HuH-7 (cell line): ENCODE results near the gene SRC.
A peak's percentile ranks its signal among the peaks of the same experiment; 100 is the strongest.

Experiments
- DNase-seq: peaks from one replicate; pipeline ENCODE4 v3.0.0; 2011; ENCODE audit warnings: low spot score

SRC gene

DNA sequence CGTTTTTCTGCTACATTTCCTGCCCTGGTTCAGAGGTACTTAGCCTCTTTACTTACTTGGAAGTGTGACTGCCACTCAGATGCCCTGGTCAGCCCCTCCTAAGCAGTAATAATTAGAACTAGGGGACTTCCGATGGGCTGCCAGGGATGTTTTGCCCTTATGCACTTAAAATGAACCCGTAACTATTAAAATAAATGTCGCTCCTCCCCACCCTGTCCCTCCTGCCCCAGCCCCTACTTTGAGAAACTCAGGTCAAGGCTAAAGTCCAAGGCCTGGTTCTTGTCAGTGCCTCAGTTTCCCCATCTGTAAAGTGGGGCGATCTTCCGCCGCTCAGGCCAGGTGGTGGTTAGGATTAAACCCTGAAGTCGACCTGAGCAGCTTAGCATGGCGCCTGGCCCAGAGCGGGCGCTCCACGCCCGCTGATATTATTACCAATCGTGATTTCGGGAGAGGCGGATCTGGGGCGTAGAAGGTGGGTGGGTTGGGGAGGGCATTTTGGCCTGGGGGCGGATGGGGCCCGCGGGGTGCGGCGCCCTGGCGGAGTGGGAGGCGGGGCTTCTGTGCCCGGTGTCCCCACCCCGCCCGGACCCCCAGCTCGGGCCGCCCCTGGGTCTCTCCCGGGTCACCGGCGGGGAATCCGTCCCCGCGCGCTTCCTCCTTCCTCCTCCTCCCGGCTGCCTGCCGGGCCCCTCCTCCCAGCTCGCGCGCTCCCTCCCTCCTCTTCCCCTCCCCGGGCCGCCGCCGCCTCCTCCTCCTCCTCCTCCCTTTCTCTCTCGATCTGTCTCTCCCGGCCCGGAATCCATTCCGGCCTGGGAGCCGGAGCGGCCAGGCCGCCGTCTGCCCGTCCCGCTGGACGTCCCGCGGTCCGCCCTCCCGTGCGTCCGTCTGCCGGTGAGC lies at the start of gene SRC:
Gene SRC (plus strand): TSS at position 802 of the 897 bp plus-strand sequence. CDS start 38,014 bp downstream, outside the sequence.
- DNase-seq: peak; percentile 74

DNA sequence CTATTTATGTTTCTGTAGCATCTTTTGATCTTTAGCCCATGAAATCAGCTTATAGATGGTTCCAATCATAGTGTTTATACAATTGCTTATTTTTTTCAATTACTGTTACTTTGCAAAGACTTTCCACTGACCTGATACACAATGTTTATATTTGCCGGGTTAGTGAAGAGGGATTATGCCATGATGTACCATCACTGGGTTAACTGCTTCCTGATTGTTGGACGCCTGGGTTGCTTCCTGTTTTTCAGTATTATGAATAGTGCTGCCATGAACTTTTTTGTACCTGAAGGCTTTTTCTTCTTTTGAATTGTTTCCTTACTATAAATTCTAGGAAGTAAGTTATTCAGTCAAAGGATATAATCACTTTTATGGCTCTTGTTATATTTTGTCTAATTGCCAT lies 49.6 kb upstream of the SRC start:
- DNase-seq: no peak

- no peak for DNase-seq
These were observed 48.7 kb upstream of the SRC start for GRCh38 chr20:37297066-37297736.

DNA sequence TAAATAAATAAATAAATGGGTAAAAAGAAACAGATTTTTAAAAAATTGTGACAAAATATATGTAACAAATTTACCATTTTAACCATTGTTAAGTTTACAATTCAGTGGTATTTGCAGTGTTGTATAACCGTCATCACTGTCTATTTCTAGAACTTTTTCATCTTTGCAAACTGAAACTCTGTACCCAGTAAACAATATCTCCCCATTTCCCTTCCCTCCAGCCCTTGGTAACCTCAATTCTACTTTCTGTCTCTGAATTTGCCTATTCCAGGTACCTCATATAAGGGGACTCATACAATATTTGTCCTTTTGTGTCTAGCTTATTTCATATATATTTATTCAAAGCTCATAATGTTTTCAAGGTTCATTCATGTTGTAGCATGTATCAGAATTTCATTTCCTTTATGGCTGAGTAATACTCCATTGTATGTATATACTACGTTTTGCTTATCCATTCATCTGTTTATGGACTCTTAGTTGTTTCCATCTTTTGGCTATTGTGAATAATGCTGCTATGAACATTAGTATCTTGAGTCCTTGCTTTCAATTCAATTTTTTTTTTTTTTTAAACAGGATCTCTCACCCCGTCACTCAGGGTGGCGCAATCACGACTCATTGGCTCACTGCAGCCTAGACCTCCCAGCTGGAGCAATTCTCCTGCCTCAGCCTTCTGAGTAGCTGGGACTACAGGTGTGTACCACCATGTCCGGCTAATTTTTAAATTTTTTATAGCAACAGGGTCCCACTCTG lies 47.6 kb upstream of the SRC start:
- DNase-seq: no peak

GRCh38 chr20:37299718-37300528 lies 46.0 kb upstream of the SRC start:
- no peak for DNase-seq

GRCh38 chr20:37301120-37301519 lies 44.8 kb upstream of the SRC start:
- DNase-seq: no peak

DNA sequence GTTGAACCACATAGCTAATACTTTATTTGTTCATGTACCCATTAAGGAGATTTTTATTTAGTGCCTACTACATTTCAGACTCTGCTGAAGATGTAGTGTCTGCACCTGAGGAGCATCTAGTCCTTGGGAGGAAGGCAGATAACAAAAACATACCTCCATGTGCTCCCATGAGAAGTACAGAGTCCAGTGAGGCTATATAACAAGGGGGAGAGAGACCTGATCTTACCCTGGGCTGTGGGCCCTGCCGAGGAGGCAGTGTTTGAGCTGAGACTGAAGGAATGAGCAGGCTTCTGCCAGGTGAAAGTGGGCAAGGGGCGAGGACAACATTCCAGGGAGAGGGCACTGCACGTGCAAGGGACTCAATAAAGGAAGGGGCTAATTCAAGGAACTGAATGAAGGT lies 44.4 kb upstream of the SRC start:
- DNase-seq: no peak

DNA sequence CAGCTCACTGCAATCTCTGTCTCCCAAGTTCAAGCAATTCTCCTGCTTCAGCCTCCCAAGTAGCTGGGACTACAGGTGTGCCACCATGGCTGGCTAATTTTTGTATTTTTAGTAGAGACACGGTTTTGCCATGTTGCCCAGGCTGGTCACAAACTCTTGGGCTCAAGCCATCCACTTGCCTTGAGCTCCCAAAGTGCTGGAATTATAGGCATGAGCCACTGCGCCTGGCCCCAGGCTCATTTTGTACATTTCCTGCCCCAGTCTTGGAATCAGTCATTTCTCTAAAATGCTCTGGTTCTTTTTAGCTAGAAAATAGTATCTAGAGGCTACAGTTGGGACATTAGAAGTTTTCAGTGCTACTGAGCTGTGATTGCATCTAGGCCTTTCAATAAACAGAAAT lies 43.0 kb upstream of the SRC start:
- DNase-seq: no peak

DNA sequence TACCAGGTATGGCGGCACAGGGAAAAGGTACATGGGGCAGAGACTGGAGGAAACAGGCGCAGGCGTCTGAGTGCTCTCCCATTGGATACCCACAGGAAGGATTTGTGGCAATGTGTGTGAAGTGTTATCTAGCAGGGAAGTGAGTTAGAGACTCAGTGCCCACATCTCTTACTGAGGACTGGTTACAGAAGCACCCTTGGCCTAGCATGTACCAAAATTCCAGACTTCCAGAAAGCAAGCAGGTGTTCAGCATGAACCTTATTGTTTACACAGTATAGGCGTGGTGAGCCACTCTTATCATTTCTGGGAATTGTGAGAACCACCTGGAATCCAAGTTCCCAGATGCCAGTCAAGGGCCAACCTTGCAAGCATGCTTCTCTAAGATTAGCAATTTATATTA lies 42.3 kb upstream of the SRC start:
- DNase-seq: no peak

DNA sequence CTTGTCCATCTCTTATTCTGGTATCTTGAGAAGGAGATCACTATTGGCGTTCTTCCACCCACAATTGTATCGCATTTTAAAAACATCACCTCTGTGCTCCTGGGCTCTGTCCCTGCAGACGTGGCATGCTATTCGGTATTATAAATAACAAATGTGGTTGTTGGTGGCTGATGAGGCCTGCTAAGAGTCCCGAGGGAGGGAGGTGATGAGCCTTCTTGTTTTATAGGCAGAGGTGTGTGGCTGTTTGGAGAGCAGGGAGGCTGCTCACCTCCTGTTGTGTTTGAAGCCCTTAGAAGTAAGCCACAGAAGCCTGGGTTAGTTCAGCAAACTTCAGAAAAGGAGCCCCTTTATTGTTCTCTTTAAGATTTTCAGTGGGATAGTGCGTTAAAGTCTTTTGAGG lies 40.9 kb upstream of the SRC start:
- DNase-seq: no peak

DNA sequence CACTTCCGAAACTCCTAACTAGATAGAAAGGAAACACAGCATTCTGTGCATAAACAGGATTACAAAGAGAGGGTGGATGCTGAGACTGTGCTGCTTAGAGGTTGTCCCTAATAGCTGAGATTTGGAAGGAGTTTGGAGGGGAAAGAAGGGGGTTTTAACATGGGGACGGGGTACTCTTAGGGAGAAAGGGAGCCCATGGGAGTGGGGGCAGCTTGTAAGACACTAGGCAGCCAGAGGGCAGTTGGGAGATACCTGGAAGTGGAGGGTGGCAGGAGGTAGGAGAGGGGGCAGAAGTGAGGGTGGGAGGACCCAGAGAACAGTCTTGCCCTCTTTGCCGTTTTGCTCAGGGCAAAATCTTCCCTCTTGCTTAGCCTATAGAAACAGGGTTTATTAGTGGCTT lies 40.1 kb upstream of the SRC start:
- no peak for DNase-seq

GRCh38 chr20:37308086-37309050 lies 37.6 kb upstream of the SRC start:
- DNase-seq: no peak

GRCh38 chr20:37309290-37309689 lies 36.6 kb upstream of the SRC start:
- no peak for DNase-seq

GRCh38 chr20:37309936-37310590 lies 35.9 kb upstream of the SRC start:
- no peak for DNase-seq

- no peak for DNase-seq
These were observed 35.0 kb upstream of the SRC start for GRCh38 chr20:37310951-37311350.

DNA sequence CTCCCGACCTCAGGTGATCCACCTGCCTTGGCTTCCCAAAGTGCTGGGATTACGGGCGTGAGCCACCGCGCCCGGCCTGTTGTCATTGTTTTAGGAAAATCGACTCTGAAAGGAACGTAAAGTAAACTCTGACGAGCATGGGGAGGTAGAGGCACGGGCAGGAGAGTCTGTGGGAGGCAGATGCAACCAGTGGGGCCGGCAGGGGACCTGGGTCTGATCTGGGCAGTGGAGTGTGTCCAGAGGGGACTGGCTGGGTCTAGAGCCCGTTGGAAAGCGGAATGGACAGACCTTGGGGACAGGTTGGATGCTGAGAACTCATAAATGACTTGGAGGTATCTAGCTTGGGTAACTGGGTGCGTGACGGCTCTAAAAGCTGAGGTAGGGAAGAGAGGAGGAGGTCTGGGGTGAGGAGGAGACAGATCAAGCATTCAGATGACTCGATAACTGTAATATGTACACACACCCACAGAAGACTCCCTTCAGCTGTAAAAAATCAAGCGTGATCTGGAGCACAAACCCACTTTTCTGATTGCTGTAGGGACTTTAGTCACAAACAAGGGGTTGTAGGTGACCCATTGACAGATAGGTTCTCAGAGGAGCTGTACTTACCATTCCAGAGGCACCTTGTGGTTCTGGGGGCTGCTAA lies 34.1 kb upstream of the SRC start:
- no peak for DNase-seq

DNA sequence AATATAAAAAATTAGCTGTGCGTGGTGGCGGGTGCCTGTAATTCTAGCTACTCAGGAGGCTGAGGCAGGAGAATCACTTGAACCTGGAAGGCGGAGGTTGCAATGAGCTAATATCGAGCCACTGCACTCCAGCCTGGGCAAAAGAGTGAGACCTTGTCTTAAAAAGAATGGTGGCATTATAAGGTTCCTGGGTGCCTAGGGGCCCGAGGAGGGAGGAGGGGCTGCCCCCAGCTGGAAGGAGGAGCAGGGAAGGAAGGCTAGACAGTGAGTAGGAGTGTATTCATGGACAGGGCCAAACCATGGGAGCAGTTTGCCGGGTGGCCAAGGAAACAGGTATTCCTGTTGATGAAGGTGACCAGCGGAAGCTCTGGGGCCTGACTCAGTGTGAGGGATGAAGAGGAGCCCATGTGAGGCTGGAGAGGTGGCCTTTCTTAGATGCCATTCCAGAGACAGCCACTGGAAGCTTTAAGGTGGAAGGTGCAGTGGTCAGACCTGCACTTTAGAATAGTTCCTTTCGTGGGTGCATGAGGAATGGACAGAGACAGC lies 32.3 kb upstream of the SRC start:
- DNase-seq: no peak

GRCh38 chr20:37314099-37314498 lies 31.8 kb upstream of the SRC start:
- DNase-seq: no peak

GRCh38 chr20:37314617-37315016 lies 31.3 kb upstream of the SRC start:
- DNase-seq: no peak
